COLO668 (cell line): ENCODE measurements around the gene ZIC5.

Source experiments
- DNase-seq: peaks from one replicate; lab custom pipeline; 2025; ENCODE audit not compliant: unreplicated experiment; lab: John Stamatoyannopoulos, UW

ZIC5 gene

DNA sequence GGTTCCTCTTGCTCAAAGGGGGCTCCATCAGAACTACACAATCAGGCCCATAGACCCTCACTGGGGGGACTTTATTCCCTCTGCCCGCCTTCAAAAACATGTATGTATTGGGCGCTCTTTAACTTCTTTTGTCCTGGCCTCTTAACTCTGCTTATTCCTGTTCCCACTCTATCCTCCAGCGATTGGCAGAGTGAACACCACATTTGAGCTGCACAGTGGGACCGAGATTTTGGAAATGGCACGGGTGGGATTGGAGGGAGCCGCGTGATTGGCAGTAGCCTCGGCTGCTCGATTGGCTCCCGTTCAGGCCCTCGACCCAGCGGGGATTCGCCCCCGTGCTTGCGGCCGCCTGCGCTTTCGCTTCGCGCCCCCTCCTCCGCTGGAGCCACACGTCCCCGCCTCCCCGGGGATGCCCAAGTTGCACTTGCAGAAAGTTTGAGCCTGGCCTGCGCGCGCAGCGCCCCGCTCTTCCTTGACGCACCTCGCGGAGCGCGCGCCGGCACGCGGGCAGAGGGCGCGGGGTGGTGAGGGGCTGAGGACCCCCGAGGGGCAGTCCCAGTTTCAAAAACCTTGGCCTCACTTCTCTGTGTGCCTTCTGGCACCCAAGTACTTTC, at the start of gene ZIC5:
TSS of gene ZIC5 (minus strand) at position 192 of the 614 bp plus-strand sequence. CDS start at position 28, 164 bp downstream.
- DNase-seq: no peak

DNA sequence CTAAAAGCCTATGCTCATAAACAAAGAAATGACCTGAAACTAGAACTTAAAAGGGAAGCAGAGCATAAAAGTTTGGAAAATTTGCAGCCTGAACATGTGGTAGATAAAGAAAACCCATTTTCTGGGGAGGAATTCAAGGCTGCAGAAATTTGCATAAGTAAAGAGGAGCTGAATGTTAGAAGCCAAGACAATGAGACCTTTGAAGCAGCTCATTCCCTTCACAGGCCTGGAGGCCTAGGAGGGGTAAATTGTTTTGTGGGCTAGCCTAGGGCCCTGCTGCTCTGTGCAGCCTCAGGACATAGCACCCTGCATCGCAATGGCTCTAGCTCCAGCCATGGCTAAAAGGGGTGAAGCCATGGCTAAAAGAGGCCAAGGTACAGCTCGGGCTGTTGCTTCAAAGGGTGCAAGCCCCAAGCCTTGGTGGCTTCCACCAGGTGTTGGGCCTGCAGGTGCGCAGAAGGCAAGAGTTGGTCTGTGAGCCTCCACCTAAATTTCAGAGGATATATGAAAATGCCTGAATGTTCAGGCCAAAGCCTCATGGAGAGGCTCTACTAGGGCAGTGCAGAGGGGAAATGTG, 48.3 kb upstream of the ZIC5 start:
- no peak for DNase-seq

DNA sequence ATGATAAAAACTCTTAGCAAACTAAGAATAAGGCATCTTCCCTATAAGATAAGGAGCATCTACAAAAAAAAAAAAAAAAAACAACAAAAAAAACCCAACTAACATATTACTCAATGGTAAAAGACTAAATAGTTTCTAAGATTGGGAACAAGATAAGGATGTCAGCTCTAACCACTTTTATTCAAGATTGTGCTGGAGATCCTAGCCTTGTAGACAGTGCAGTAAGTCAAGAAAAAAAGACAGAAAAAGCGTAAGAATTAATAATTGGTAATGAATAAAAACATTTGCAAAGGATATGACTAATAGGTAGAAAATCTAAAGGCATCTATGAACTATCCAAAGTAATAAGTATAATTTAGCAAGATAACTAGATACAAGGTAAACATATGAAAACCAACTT, 43.1 kb upstream of the ZIC5 start:
- DNase-seq: no peak

DNA sequence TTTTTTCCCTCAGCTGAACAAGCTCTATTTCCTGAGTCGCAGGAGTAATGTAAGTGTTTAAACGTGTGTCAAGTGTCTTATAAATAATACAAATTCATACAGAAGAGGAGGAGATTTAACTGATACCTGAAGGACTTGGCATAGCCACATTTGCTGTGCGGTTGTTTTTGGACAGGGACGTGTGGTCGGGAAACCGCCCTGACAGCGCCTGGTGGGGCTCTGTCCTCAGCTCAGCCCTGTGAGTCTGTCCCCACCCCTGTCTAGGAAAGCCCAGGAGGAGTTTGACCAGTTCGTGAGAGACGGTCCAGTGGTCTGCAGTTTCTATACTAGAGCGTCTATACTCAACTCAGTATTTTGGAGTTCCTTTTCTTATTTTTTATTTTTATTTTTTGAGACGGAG, 26.7 kb upstream of the ZIC5 start:
- no peak for DNase-seq

DNA sequence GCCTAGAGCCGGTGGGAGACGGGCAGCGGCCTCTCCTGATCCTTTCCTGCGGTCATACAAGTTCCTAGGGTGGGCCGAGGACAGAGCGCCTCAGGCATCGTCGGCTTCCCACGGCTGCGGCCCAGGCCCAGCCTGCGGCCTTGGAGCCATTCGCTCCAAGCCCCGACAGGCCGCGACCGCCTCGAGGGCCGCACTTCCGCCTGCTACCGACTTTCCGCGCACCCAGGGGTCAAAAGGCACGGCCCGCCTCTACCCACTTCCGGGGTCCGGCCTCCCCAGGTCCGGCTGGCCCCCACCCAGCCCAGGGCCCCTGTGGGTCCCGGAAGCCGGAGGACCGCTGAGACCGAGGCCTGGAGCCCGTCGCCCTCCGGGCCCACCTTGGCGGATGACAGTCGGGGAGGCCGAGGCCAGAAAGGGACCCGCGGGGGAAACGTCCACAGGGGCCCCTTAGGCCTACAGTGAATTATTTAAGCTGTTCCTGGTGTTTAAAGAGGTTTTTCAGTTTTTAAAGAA, 26.2 kb upstream of the ZIC5 start:
- no peak for DNase-seq

DNA sequence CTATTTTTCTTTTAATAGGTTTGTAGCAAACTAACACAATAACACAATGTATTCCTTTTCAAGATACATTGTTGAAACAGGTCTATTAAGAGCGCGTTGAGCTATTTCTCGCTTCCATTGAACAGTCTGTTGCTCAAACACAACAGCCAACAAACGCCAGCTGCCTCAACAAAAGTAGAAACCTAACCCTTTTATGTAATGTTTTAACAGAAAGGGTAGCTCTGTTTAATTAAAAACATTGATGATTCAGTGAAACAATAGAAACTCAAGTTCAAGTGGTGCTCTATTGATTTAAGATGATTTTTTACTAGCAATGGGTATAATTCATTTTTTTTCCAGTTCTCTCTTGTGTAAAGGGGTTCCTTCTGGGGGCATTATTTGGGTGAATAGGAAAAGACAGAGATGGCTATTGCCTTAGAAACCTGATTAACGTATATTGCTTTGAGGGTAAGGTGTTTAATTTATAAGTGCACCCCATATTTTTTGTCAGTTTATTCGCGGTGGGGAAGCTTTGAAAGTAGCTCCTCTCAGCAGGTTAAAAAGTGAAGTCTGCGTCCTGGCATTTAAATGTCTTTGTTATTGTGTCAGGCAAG, 24.9 kb upstream of the ZIC5 start:
- DNase-seq: peak; percentile 76

DNA sequence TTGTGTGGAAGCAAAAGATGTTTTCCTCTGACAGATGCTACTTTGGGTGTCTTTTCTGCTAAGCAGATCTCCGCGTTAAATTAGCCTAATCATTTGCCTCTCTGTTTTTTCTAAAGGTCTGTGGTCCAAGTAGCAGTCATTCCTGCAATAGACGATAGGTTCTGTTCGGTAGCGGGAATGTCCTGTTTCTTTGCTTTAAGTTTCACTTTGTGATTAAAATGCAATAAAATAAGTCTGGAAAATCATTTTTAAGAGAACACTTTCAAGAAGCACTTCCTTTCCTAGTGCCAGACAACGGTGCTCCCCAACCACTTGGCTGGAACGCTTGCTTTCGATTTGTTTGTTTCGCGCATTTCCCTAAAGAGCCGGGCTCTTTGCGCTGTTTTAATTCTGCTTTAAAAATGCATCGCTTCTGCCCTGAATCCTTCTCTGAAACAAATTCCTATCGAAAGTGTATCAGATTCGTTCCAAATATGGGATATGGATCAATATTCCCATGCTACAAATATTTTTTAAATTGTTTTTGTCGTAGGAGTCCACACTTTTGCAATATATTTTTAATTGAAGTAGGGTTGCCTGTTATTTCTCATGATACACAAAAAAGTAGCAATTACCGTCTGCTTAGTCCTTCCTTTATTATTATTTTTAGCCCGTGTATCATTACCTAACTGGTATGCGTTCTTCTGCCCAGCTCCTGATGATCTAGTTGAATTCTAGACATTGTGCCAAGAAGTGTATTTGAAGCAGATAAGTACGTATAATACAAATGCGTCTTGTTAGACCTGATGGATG, 24.2 kb upstream of the ZIC5 start:
- DNase-seq: no peak

DNA sequence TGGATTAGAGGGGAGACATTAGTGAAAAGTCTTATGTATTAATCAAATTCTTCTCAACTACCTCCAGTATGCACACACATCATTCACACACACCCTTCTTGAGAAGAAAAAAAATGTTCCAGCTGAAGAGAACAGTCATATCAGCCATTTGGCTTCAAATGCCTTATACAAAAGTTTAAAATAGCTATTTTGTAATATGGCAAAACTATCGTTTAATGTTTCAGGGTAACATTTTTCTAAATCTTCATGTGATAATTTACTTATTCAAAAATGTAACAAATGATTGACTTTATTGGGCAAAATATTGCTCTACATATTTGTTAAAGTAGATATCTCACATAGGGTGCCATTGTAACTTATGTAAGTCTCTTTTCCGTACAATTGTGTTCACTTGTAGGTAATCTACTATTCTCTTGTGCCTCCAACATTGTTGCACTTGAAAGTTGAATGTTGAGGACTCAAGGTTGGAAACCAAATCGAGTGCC, 23.6 kb upstream of the ZIC5 start:
- DNase-seq: no peak

DNA sequence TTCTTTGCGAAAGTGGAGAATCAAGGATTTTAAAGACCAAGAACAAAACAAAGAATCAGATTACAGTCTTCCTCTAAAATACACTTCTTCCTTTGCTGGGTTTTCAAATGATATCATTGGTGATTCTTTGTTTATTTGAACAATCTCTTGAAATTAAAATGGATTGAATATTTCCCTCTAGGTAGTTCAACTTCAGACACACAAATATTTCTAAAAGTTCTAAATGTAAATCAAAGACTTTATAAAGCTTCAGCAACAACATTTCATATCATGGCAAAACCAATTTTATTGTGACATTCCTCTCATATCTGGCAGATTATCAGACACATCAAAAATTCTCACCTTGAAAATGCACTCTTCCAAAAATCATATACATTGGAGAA, 23.1 kb upstream of the ZIC5 start:
- DNase-seq: no peak

DNA sequence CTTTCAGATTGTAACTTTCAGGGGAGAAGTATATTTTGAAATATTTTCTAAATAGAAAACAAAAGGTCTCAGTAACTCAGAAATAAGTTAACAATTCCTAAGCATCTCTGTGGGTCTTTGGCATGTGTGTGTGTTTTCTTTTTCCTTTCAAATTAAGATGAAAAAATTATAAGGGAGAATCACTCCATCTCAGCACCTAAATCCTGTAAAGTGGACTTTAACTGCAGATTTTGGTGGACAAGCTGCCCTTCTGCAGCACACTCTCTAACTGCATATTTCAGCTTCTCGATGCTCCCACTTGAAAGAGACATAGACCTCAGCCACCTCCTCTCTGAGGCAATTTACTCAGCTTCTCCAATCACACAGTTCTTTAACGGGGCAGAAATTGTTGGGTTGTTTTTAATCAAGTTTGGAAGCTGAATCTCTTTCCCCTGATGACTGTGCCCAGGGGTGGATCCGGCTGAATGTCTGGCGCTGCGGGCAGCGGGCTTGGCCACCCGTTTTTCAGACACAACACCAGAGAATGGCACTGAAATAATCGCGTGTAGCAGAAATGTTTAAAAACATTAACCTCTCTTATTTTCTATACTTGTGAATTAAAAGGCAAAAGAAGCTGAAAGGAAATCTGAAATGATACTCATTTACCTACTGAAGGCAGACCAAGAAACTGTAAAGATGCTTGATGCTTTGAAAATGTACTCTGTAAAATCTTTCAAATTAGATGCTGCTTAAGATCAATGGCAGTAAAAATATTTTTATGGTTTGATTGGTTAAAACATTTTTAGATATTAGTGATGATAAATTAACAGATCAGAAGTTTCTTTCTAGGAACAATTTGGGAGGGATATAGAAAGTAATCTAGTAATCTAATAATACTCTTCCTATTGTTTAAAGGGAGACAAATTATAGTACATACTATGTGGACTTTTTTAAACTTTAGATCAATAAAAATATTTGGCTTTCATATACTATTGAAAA, 22.4 kb upstream of the ZIC5 start:
- no peak for DNase-seq

DNA sequence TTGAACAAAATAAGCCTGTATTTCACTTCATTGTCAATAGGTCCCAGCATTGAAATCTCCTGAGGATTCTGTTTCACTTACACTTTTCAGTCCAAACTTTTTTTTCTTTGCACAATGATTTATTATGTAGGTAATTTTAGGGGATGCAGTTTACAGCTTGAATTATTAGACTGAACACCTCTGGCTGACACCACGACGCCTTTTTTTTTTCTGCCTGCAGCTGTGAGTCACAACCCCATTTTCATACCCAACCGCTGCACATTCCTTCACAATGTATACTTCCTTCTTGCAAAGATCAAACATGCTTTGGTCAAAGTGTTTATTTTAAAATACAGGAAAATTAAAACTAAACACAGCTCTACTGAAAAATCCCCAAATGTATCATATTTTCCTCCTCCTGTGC, 21.4 kb upstream of the ZIC5 start:
- DNase-seq: no peak

DNA sequence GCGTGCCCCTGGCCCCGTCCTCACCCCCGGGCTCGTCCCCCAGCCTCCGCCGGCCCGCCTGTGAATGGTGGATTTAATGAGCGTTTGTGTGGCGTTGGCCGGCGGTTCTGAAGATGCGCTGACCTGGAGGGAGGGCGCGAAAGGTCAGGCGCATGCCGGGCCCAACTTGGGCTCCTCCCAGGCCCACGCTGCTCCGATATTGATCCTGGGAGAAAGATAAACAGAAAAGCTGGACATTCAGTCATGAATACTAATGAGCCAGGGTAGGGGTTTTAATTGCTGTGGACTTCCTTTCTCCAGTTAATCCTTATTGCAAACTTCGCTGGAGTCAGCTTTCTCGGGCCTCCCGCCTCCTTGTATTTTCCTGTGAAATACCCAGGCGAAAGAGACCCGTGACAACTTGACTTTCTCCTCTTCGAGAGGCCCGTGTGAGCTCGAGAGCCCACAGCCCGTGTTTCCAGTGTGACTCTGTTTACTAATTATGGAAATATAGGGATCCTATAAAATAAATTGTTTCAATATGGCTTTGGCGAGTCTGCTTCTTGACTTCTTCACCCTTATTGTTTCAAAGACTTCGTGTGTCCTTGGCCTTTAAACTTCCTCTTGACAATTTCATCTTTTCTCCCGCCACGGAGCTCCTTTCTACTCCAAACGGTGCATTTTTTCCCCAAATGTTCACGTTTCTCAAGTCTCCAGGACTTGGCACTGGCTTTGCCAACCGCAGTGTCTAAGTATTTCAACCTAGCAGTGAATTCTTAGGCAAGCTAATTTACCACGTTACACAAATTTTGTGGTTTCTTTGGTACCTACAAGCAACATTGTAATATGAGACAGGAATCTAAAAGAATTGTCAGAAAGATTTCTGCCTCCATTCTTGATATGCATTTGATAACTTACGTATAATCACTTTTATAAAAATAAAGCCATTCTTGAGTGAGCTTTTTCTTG, 20.5 kb upstream of the ZIC5 start:
- DNase-seq: no peak

DNA sequence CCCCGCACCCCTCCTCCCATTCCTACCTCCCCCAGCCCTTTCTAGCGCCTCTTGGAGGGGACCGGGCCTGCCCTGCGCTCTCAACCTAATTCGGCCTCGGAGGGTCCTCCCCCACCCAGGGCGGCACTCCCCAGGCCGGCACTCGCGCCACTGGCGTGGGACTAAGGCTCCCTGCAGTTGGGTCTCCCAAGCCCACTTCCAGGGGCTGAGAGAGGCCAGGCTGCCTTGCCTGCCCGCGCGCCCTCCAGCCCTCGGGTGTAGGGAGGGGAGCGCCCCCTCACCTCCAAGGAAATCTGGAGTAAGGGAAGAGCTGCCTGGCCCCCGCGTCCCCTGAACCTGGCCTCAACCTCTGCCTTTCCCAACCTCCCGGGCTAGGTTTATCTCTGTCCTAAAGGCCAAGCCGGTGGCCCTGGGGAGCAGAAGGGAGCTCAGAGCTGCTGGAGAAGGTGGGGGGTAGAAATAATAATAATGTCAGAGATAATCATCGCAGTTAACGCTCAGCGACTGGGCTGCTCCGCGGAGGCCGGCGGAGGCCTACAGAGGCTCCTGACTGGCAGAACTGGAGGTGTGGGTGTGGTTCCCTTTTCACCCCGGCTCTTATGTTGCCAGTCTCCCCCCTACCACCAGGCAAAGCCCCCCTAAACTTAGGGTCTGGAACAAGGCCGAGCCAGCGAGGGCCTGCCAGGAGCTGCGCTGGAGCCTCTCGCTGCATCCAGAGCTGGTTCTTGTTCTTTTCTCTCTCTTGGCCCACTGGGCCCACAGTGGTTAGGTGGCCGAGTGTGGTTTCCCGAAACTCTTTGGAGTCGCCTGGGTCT, 19.7 kb upstream of the ZIC5 start:
- no peak for DNase-seq

DNA sequence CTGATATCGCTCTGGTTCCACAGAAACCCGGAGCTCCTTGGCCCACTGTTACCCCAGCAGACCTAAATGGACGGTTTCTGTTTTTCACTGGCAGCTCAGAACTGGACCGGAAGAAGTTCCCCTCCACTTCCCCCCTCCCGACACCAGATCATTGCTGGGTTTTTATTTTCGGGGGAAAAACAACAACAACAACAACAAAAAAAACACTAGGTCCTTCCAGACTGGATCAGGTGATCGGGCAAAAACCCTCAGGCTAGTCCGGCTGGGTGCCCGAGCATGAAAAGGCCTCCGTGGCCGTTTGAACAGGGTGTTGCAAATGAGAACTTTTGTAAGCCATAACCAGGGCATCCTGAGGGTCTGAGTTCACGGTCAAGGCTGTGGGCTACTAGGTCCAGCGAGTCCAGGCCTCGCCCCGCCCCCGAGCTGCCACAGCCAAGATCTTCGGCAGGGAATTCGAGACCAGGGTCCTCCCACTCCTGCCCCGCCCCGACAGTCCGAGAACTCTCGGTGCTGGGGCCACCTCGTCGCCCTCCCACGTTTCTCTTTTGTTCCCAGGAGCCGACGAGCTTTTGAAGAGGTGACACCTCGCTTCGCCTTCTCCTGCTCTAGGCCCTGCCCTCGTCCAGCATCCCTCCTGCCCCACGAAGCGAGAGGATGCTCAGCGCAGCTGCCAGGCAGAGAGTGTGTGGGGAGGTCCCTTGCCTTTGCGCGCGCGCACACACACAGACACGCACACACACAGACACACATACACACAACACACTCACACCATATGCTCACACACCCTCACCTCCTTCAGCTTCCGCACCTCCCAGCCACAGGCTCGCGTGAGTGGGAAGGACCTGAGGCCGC, 18.8 kb upstream of the ZIC5 start:
- no peak for DNase-seq

DNA sequence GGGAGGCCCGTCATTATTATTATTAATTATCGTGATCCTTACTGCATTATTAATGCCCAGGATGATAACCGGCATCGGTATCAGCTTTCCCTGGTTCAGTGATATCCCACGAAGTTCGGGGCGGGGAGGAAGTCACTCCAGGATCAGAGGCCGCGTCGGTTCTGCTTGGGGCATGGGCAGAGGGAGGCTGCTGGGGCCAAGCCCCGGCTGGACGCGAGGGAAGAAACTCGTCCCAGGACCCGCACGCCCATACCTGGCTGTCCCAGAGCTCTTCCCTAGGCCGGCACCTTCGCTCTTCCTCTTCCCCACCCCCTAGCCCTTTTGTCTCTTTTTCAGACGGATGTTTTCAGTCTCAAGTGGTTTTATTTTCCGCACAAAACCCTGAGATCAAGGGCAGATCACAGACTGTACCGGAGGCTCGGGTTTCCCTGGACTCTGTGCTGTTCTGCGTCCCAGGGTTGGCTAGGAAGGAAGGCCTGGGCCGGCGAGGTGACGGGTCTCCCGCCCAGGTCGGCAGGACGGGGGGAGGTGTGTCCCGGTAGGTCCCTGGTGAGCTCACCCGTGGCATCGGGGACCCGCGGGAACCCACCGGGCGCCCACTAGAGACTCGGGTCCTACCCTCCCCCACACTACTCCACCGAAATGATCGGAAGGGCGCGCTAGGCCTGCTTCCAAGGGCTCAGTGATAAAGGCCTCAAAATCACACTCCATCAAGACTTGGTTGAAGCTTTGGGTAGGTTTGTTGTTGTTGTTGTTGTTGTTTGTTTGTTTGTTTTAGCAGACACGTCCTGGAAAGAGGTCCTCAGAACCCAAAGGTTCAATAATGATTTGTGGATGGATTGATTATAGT, 17.9 kb upstream of the ZIC5 start:
- no peak for DNase-seq

DNA sequence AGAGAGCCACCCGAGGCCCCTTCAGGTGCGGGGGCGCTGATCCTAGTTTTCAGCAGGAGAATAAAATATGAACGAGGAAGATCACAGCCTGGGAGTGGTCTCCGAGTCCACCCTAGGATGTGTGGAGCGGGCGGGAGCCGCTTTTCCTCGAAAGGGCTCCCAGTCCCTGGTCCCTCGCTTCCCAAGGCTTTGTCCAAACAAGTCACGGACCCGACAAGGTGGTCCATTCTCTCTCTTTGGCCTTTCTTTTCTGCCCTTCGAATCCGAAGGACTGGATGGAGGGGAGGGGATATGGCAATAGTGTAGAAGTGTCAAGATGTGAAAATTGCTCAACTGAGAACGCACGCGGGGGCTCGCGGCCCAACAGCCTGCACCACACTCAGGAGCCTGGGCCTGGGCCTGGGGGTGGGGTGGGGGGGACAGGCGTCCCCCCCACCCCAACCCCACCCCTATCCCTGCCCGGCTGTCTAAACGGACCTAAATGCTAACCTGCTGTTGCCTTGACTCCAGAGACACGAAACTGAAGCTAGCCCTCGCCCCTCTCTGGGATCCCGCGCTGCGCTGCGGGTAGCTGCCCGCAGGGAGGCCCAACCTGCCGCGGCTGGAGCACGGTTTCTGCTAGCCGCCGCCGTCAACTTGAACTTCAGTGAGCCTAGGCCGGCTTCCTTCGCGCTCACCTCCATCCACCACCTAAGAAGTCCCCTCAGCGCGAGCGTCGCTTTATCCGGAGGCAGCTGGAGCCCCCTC, 17.1 kb upstream of the ZIC5 start:
- no peak for DNase-seq
